ENCODE results near the gene ITPKA. TPM values are rescaled to one million over a fixed set of nuclear protein-coding genes. Genes with fewer than 3 reads are reported as not detected.

Gene ITPKA
- total RNA-seq, 2 donors from 2014 or later, result 0.33 to 0.52 TPM

DNA sequence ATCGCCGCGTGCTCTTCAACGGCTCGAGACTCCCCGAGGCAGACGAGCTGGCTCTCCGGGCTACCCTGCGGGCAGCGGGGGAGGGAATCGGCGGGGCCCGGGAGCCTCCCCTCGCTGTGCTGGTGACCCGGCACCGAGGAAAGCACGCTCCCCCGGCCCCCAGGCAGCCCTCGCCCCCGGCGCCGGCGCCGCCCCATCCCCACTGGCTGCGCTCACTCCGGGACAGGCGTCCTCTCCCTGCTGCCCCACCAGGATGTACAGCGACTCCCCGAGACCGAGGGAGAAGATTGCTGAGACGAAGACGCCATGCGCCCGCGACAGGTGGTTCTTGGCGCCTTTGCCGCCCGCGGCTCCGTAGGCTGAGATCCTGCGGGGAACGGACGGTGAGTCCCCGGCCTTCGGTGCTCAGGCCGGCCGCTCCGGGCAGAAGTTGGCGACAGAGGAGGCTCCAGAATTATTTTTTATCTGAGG, 18.3 kb downstream of the ITPKA start:
- TF ChIP-seq, protein P1, sequence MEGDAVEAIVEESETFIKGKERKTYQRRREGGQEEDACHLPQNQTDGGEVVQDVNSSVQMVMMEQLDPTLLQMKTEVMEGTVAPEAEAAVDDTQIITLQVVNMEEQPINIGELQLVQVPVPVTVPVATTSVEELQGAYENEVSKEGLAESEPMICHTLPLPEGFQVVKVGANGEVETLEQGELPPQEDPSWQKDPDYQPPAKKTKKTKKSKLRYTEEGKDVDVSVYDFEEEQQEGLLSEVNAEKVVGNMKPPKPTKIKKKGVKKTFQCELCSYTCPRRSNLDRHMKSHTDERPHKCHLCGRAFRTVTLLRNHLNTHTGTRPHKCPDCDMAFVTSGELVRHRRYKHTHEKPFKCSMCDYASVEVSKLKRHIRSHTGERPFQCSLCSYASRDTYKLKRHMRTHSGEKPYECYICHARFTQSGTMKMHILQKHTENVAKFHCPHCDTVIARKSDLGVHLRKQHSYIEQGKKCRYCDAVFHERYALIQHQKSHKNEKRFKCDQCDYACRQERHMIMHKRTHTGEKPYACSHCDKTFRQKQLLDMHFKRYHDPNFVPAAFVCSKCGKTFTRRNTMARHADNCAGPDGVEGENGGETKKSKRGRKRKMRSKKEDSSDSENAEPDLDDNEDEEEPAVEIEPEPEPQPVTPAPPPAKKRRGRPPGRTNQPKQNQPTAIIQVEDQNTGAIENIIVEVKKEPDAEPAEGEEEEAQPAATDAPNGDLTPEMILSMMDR (IDR thresholded peaks at IDR 0.05), result no peak
- TF ChIP-seq POLR2A (IDR thresholded peaks at IDR 0.05), result no peak
- 1% methylated on average over 46 of the region's 49 CpGs; no CpG with 5 or more reads in 1 of the 2 donors for WGBS, 2 donors
- no peaks in the 10 kb centered on the region for H3K9me3 ChIP-seq
- peaks cover 0 to 19% of the 10 kb centered on the region in 2 donors for H3K27me3 ChIP-seq
- no peak for ATAC-seq
- peaks cover 37% of the 10 kb centered on the region for H3K4me1 ChIP-seq
- peak in 1 of 4 donors; percentile 24 for DNase-seq
- H3K36me3 ChIP-seq (replicated peaks in 1 of 2; ENCODE audit: insufficient read depth in 1 of 2, low read depth in 2 of 2), result no peaks in the 10 kb centered on the region
- no peak overlapping the region for H3K4me3 ChIP-seq
- no peak overlapping the region for H3K27ac ChIP-seq
- intact Hi-C loops (cut with DNase I), result no loop called here

DNA sequence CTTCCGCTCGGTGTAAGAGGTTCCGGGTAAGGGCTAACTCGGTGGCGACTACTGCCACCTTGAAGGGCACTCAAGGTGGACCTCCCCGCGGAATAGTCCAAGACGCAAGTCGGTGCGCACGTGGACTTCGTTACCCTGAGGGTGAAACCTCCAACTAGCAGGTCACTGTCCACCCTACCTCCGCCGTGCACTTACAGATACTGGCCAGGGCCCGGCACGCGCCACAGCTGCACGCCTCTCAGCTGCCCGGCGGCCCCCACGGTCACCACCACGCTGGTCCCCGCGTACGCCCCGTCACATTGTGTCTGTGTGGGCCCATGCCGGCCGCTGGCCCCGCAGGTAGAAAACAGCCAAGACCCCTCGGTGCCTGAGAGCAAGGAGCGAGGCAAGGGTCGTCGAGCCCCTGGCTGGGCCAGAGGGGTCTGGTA, 18.9 kb downstream of the ITPKA start:
- TF ChIP-seq, protein P1 (IDR thresholded peaks at IDR 0.05), result no peak
- TF ChIP-seq POLR2A (IDR thresholded peaks at IDR 0.05), result no peak
- Histone ChIP-seq H3K27me3 (peaks cover 0 to 19% of the 10 kb centered on the region in 2 donors), H3K4me1 (peaks cover 37% of the 10 kb centered on the region), H3K36me3 (replicated peaks in 1 of 2; ENCODE audit: insufficient read depth in 1 of 2, low read depth in 2 of 2) (no peaks in the 10 kb centered on the region), H3K27ac (no peak overlapping the region), H3K4me3 (no peak overlapping the region), H3K9me3 (no peaks in the 10 kb centered on the region)
- intact Hi-C loops (cut with DNase I), result no loop called here
- 11% methylated on average over 7 to 33 of the region's 33 CpGs for whole genome bisulfite sequencing, 2 donors
- no peak for DNase-seq
- no peak for ATAC-seq

DNA sequence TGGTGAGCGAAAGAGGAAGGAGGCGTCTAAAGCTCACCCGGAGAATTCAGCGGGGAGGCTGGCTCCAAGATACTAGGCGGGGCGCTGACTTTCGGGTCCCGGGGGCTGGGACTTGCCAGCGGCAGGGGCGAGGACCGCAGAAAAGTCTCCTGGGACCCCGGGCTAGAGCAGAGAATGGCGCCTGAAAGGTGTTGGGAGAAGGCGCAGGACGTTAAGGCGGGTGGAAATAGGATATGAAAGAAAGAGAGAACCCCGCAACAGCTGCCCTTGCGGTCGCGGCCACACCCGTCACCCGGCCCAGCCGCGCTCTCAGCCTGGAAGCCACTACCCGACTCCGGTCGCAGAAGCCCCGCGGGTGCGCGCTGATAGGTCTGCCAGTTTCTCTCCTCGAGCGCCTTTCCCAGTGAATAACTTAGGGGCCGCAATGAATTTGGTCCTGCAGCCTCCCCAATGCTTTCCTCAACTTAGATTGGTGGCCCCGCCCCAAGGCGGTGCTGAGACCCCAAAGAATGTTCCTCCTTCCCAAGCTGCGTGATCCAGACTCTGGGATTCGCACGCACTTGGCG, 19.3 kb downstream of the ITPKA start:
- 11 to 26% methylated on average over 32 to 40 of the region's 40 CpGs for WGBS, 2 donors
- peaks cover 0 to 19% of the 10 kb centered on the region in 2 donors for H3K27me3 ChIP-seq
- H3K4me1 ChIP-seq, result peaks cover 32% of the 10 kb centered on the region
- no peak for TF ChIP-seq POLR2A (IDR thresholded peaks at IDR 0.05)
- TF ChIP-seq, protein P1 (IDR thresholded peaks at IDR 0.05), result no peak
- ATAC-seq (peak; percentile 23), DNase-seq (peak in 1 of 4 donors; percentile 24)
- intact Hi-C loops (cut with DNase I), result no loop called here
- H3K27ac ChIP-seq, result no peak overlapping the region
- H3K9me3 ChIP-seq, result no peaks in the 10 kb centered on the region
- H3K36me3 ChIP-seq (replicated peaks in 1 of 2; ENCODE audit: insufficient read depth in 1 of 2, low read depth in 2 of 2), result no peaks in the 10 kb centered on the region
- H3K4me3 ChIP-seq, result no peak overlapping the region

DNA sequence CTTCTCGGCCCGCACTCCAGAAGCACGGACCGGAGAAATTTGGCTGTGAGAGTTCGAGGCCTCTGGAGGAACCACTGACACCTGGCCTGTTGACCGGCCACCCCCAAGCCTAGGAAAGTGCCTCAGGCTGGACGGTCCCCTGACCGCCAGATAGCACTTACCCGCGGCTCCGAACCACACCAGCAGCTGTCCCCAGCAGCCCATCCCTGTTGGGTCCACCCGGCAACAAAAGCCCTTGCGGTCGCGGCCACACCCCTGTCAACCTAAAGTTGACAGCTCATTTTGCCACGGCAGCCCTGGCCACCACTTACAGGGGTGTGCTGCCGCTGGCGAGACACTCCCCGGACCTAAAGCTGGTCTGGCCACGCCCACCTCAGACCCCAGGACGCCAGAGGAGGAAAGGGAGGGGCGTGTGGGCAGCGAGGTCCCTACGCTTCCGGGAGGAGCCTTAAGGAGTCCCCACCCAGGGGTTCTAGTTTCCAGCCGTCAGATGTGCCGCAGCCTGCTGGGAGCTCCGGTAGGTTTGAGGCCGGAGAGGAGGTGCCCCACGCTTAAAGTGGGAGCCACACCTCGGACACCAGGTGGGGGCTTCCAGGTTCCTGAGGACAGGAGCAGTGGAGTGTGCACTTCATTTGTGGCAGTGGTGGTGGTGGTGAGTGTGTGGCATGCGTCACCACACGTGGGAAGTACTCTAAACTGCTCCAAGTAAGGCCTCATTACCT, 20.0 kb downstream of the ITPKA start, which contains the start of gene LTK:
LTK (minus strand) TSS at position 322 of the 722 bp plus-strand sequence; CDS start at position 204, 118 bp downstream.
- Histone ChIP-seq H3K27me3 (peaks cover 0 to 19% of the 10 kb centered on the region in 2 donors), H3K4me1 (peaks cover 30% of the 10 kb centered on the region), H3K36me3 (replicated peaks in 1 of 2; ENCODE audit: insufficient read depth in 1 of 2, low read depth in 2 of 2) (no peaks in the 10 kb centered on the region), H3K9me3 (no peaks in the 10 kb centered on the region), H3K4me3 (no peak within 1 kb of the TSS), H3K27ac (no peak within 1 kb of the TSS)
- ATAC-seq (no peak), DNase-seq (no peak)
- intact Hi-C loops (cut with DNase I), result no loop called here
- TF ChIP-seq, protein P1 (IDR thresholded peaks at IDR 0.05), result no peak
- TF ChIP-seq POLR2A (IDR thresholded peaks at IDR 0.05), result no peak
- 36% methylated on average over 33 of the region's 33 CpGs; no CpG with 5 or more reads in 1 of the 2 donors for WGBS, 2 donors

All from body of pancreas (tissue), 4 donors.